Measurements from ENCODE around the gene SLC7A6. TPM values are rescaled to one million over a fixed set of nuclear protein-coding genes. Genes with fewer than 3 reads are reported as not detected.

Gene SLC7A6
- total and polyA plus RNA-seq, 9 donors: 3.1 to 14.4 (median 9.0) TPM

GRCh38 chr16:68235887-68236136 lies 28.5 kb upstream of the SLC7A6 start, which contains the start of gene ESRP2:
Gene ESRP2, minus strand, starts transcription at chr16:68236127. Its CDS starts 82 bp downstream, at chr16:68236045.
- DNase-seq: peak in 1 of 5 donors; percentile 48
- Histone ChIP-seq H3K4me1 (ENCODE audit: insufficient read depth) (peaks cover 12% of the 10 kb centered on the region), H3K27ac (peak within 1 kb of the TSS in 1 of 2 donors; percentile 27), H3K9me3 (no peaks in the 10 kb centered on the region), H3K4me3 (peak within 1 kb of the TSS; percentile 61), H3K27me3 (no peaks in the 10 kb centered on the region), H3K36me3 (no peaks in the 10 kb centered on the region)
- intact Hi-C loops (cut with DNase I): loop anchor here in 2 of 4 donors (10.0 kb wide), 2 partner anchors 141 to 151 kb away; partner anchors contain the start of gene NFATC3 (in 1 of the 2)
- 3 to 7% (median 5%) methylated on average over 29 to 36 of the region's 36 CpGs for WGBS, 3 donors
- TF ChIP-seq POLR2A (IDR thresholded peaks at IDR 0.05) (no peak), EP300 (IDR thresholded peaks at IDR 0.05) (no peak), CTCF (IDR thresholded peaks at IDR 0.05) (no peak)

GRCh38 chr16:68236137-68236825 lies 28.0 kb upstream of the SLC7A6 start:
- Histone ChIP-seq H3K9me3 (no peaks in the 10 kb centered on the region), H3K36me3 (no peaks in the 10 kb centered on the region), H3K27ac (no peak overlapping the region), H3K4me3 (peak overlapping the region; percentile 61), H3K27me3 (no peaks in the 10 kb centered on the region), H3K4me1 (ENCODE audit: insufficient read depth) (peaks cover 12% of the 10 kb centered on the region)
- DNase-seq: peak; percentile 40 to 74 (median 55)
- intact Hi-C loops (cut with DNase I): loop anchor here in 2 of 4 donors (10.0 kb wide), 2 partner anchors 141 to 151 kb away; partner anchors contain the start of gene NFATC3 (in 1 of the 2)
- WGBS, 3 donors: 16 to 24% (median 19%) methylated on average over 40 to 45 of the region's 45 CpGs
- TF ChIP-seq POLR2A (IDR thresholded peaks at IDR 0.05): no peak
- TF ChIP-seq EP300 (IDR thresholded peaks at IDR 0.05): no peak
- TF ChIP-seq CTCF (IDR thresholded peaks at IDR 0.05): no peak

GRCh38 chr16:68236826-68237242 lies 27.5 kb upstream of the SLC7A6 start:
- H3K36me3 ChIP-seq: no peaks in the 10 kb centered on the region
- 11 to 19% (median 15%) methylated on average over 20 to 21 of the region's 21 CpGs for WGBS, 3 donors
- H3K27me3 ChIP-seq: no peaks in the 10 kb centered on the region
- H3K9me3 ChIP-seq: no peaks in the 10 kb centered on the region
- TF ChIP-seq EP300 (IDR thresholded peaks at IDR 0.05): no peak
- no peak for TF ChIP-seq POLR2A (IDR thresholded peaks at IDR 0.05)
- TF ChIP-seq CTCF (IDR thresholded peaks at IDR 0.05): no peak
- H3K4me1 ChIP-seq (ENCODE audit: insufficient read depth): peaks cover 12% of the 10 kb centered on the region
- peak in 1 of 5 donors; percentile 70 for DNase-seq
- peak overlapping the region; percentile 61 for H3K4me3 ChIP-seq
- intact Hi-C loops (cut with DNase I): loop anchor here in 2 of 4 donors (10.0 kb wide), 2 partner anchors 142 to 152 kb away; partner anchors contain the start of gene NFATC3 (in 1 of the 2)
- peak overlapping the region in 1 of 2 donors; percentile 27 for H3K27ac ChIP-seq

- Histone ChIP-seq H3K27me3 (no peaks in the 10 kb centered on the region), H3K4me1 (ENCODE audit: insufficient read depth) (peaks cover 12% of the 10 kb centered on the region), H3K9me3 (no peaks in the 10 kb centered on the region), H3K36me3 (no peaks in the 10 kb centered on the region), H3K4me3 (peak overlapping the region; percentile 61), H3K27ac (peak overlapping the region in 1 of 2 donors; percentile 27)
- intact Hi-C loops (cut with DNase I): loop anchor here in 2 of 4 donors (10.0 kb wide), 2 partner anchors 143 to 153 kb away; partner anchors contain the start of gene NFATC3 (in 1 of the 2)
- DNase-seq: peak; percentile 97 to 99 (median 98)
- 0 to 1% (median 0%) methylated on average over 63 to 72 of the region's 72 CpGs for WGBS, 3 donors
- TF ChIP-seq POLR2A (IDR thresholded peaks at IDR 0.05): peak; percentile 47
- TF ChIP-seq EP300 (IDR thresholded peaks at IDR 0.05): peak; percentile 26
- TF ChIP-seq CTCF (IDR thresholded peaks at IDR 0.05): peak in 1 of 3 donors; percentile 35
These were observed 26.9 kb upstream of the SLC7A6 start for GRCh38 chr16:68237243-68238028.
